ENCODE results near the gene BHMT2. TPM values are rescaled to one million over a fixed set of nuclear protein-coding genes. Genes with fewer than 3 reads are reported as not detected.

BHMT2 gene
- total RNA-seq, 1 donor from 2014 or later: not detected

GRCh38 chr5:79081779-79082178 is 12.2 kb downstream of the BHMT2 start:
- Histone ChIP-seq H3K27me3 (ENCODE audit: insufficient read depth, low read length) (no peaks in the 10 kb centered on the region), H3K9ac (ENCODE audit: low read length) (no peak overlapping the region), H2AFZ (ENCODE audit: low read depth, low read length) (no peak overlapping the region), H3K79me2 (ENCODE audit: insufficient read depth, low read length) (no peaks in the 10 kb centered on the region), H3K9me3 (ENCODE audit: insufficient read depth, low read depth, low read length) (no peaks in the 10 kb centered on the region), H3K4me1 (ENCODE audit: insufficient read depth, low read length) (no peaks in the 10 kb centered on the region), H3K27ac (ENCODE audit: low read depth, low read length) (no peak overlapping the region), H3K4me2 (ENCODE audit: low read length) (no peak overlapping the region), H3K4me3 (ENCODE audit: insufficient read depth, low read depth, low read length) (no peak overlapping the region), H3K36me3 (ENCODE audit: insufficient read depth, low read length) (no peaks in the 10 kb centered on the region), H4K20me1 (ENCODE audit: insufficient read depth, low read length) (no peaks in the 10 kb centered on the region)
- H3K27me3 Mint-ChIP-seq (ENCODE audit: low read depth, unreplicated experiment): peaks cover 2% of the 10 kb centered on the region
- peaks cover 4% of the 10 kb centered on the region for H3K9me3 Mint-ChIP-seq (ENCODE audit: unreplicated experiment)
- no peak overlapping the region for H3K4me3 Mint-ChIP-seq (ENCODE audit: unreplicated experiment)
- TF ChIP-seq, protein P1, sequence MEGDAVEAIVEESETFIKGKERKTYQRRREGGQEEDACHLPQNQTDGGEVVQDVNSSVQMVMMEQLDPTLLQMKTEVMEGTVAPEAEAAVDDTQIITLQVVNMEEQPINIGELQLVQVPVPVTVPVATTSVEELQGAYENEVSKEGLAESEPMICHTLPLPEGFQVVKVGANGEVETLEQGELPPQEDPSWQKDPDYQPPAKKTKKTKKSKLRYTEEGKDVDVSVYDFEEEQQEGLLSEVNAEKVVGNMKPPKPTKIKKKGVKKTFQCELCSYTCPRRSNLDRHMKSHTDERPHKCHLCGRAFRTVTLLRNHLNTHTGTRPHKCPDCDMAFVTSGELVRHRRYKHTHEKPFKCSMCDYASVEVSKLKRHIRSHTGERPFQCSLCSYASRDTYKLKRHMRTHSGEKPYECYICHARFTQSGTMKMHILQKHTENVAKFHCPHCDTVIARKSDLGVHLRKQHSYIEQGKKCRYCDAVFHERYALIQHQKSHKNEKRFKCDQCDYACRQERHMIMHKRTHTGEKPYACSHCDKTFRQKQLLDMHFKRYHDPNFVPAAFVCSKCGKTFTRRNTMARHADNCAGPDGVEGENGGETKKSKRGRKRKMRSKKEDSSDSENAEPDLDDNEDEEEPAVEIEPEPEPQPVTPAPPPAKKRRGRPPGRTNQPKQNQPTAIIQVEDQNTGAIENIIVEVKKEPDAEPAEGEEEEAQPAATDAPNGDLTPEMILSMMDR (IDR thresholded peaks at IDR 0.05; ENCODE audit: insufficient read depth, low read depth, low read length): no peak
- TF ChIP-seq EZH2 (IDR thresholded peaks at IDR 0.05; ENCODE audit: insufficient read depth, low read length): no peak
- no peak for DNase-seq (ENCODE audit: low read depth)
- H3K27ac Mint-ChIP-seq (ENCODE audit: unreplicated experiment): no peak overlapping the region
- H3K36me3 Mint-ChIP-seq (ENCODE audit: low read depth, unreplicated experiment): no peaks in the 10 kb centered on the region
- H3K4me1 Mint-ChIP-seq (ENCODE audit: low read depth, unreplicated experiment): peaks cover 16% of the 10 kb centered on the region
- no peak for FAIRE-seq

- Mint-ChIP-seq H3K27ac (ENCODE audit: unreplicated experiment) (no peak overlapping the region), H3K27me3 (ENCODE audit: low read depth, unreplicated experiment) (no peaks in the 10 kb centered on the region), H3K4me1 (ENCODE audit: low read depth, unreplicated experiment) (peaks cover 10% of the 10 kb centered on the region), H3K4me3 (ENCODE audit: unreplicated experiment) (no peak overlapping the region), H3K36me3 (ENCODE audit: low read depth, unreplicated experiment) (no peaks in the 10 kb centered on the region), H3K9me3 (ENCODE audit: unreplicated experiment) (peaks cover 2% of the 10 kb centered on the region)
- H3K27me3 ChIP-seq (ENCODE audit: insufficient read depth, low read length): peaks cover 2% of the 10 kb centered on the region
- no peaks in the 10 kb centered on the region for H3K79me2 ChIP-seq (ENCODE audit: insufficient read depth, low read length)
- DNase-seq (ENCODE audit: low read depth) (no peak), FAIRE-seq (no peak)
- H3K4me1 ChIP-seq (ENCODE audit: insufficient read depth, low read length): no peaks in the 10 kb centered on the region
- no peaks in the 10 kb centered on the region for H4K20me1 ChIP-seq (ENCODE audit: insufficient read depth, low read length)
- H3K36me3 ChIP-seq (ENCODE audit: insufficient read depth, low read length): no peaks in the 10 kb centered on the region
- H3K9me3 ChIP-seq (ENCODE audit: insufficient read depth, low read depth, low read length): no peaks in the 10 kb centered on the region
- H3K27ac ChIP-seq (ENCODE audit: low read depth, low read length): no peak overlapping the region
- H3K4me2 ChIP-seq (ENCODE audit: low read length): no peak overlapping the region
- no peak overlapping the region for H2AFZ ChIP-seq (ENCODE audit: low read depth, low read length)
- no peak overlapping the region for H3K4me3 ChIP-seq (ENCODE audit: insufficient read depth, low read depth, low read length)
- TF ChIP-seq EZH2 (IDR thresholded peaks at IDR 0.05; ENCODE audit: insufficient read depth, low read length): no peak
- TF ChIP-seq, protein P1 (IDR thresholded peaks at IDR 0.05; ENCODE audit: insufficient read depth, low read depth, low read length): no peak
- H3K9ac ChIP-seq (ENCODE audit: low read length): no peak overlapping the region
These were observed 16.5 kb downstream of the BHMT2 start for GRCh38 chr5:79086116-79086515.

DNA sequence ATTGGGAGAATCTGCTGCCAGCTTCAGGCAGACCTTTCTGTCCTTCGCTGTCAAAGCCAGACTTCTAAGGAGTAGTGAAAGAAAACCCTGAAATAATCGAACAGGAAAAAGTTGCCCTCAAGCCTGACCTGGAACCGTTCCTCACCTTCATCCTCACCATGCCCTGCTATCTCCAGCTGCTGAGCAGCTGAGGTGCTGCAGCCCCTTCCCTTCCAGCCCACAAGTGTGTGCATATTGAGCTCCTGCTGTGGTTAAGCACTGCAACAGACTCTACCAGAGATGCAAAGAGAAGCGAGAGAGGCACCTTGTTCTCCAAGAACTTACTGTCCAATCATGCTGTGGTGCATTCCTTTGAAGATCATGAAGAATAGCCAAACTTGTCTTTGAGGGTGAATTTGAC is 18.9 kb downstream of the BHMT2 start:
- no peaks in the 10 kb centered on the region for H3K79me2 ChIP-seq (ENCODE audit: insufficient read depth, low read length)
- no peaks in the 10 kb centered on the region for H4K20me1 ChIP-seq (ENCODE audit: insufficient read depth, low read length)
- FAIRE-seq (no peak), DNase-seq (ENCODE audit: low read depth) (no peak)
- no peak overlapping the region for H3K27ac ChIP-seq (ENCODE audit: low read depth, low read length)
- Mint-ChIP-seq H3K27me3 (ENCODE audit: low read depth, unreplicated experiment) (no peaks in the 10 kb centered on the region), H3K4me3 (ENCODE audit: unreplicated experiment) (no peak overlapping the region), H3K36me3 (ENCODE audit: low read depth, unreplicated experiment) (no peaks in the 10 kb centered on the region), H3K4me1 (ENCODE audit: low read depth, unreplicated experiment) (peaks cover 7% of the 10 kb centered on the region), H3K27ac (ENCODE audit: unreplicated experiment) (no peak overlapping the region), H3K9me3 (ENCODE audit: unreplicated experiment) (no peaks in the 10 kb centered on the region)
- H2AFZ ChIP-seq (ENCODE audit: low read depth, low read length): no peak overlapping the region
- H3K4me1 ChIP-seq (ENCODE audit: insufficient read depth, low read length): no peaks in the 10 kb centered on the region
- H3K4me2 ChIP-seq (ENCODE audit: low read length): no peak overlapping the region
- H3K9me3 ChIP-seq (ENCODE audit: insufficient read depth, low read depth, low read length): no peaks in the 10 kb centered on the region
- peaks cover 2% of the 10 kb centered on the region for H3K27me3 ChIP-seq (ENCODE audit: insufficient read depth, low read length)
- H3K9ac ChIP-seq (ENCODE audit: low read length): no peak overlapping the region
- H3K36me3 ChIP-seq (ENCODE audit: insufficient read depth, low read length): no peaks in the 10 kb centered on the region
- no peak overlapping the region for H3K4me3 ChIP-seq (ENCODE audit: insufficient read depth, low read depth, low read length)
- TF ChIP-seq EZH2 (IDR thresholded peaks at IDR 0.05; ENCODE audit: insufficient read depth, low read length): no peak
- TF ChIP-seq, protein P1 (IDR thresholded peaks at IDR 0.05; ENCODE audit: insufficient read depth, low read depth, low read length): no peak

Data from astrocyte (in vitro differentiated cells and primary cell).